ENCODE measurements around the gene USH2A.
A peak's percentile ranks its signal among the peaks of the same experiment; 100 is the strongest.

The USH2A gene

GRCh38 chr1:215600867-215601266, 822.4 kb downstream of the USH2A start:
- DNase-seq = no peak

DNA sequence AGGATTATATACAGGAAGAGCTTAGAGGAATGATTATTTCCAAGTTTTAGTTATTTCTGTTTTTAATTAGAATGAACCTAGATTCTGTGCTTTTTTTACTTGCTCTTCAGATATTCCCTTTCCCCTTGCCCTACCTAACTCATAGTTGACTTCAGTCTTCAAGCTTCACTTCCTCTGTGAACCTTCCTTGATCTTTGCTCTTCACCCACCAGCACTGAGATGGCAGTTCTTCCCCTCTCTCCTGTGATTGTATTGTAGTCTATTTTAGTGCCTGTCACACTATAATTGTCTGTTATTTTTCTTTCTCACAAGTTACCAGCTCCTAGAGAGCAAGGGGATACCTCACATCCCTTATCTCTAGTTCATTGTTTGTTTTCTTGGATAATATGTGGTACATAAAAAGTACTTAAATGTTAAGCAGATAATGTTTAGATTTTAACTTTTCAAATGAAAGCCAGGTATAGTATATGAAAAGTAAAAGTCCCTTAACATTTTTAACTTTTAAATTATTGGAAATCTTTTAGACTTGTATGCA, 822.9 kb downstream of the USH2A start:
- no peak for DNase-seq

DNA sequence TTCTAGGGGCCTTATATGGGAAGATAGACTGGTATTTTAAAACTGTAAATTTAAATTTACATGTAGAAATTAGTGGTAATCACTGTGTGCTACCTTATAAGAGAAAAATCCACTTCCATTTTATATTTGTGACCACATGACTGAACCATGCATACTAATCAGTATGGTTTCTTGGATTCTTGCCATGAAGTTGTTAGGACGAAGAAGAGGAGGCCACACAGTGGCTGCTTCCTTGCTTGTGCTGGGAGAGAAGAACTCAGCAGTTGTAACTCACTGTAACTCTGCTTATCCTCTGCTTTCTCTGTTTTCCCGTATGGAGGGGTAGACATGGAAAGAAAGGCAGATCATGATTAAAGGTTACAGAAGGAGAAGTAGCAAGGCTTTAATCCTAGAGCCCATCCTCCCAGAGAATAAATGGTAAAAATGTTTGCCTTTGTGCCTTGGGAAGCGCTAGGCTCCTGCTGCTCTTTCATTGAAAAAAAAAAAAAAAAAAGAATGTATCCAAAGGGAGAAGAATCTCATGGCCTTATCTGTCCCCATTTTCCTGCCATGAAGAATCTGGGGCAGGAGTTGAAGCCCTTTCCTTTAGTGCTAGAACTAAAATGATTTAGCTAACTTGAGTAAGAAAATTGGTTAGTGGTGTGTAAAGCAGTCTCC, 823.7 kb downstream of the USH2A start:
- DNase-seq = peak in 2 of 51 donors; percentile 0 to 1

GRCh38 chr1:215597961-215598360, 825.3 kb downstream of the USH2A start:
- DNase-seq = no peak

DNA sequence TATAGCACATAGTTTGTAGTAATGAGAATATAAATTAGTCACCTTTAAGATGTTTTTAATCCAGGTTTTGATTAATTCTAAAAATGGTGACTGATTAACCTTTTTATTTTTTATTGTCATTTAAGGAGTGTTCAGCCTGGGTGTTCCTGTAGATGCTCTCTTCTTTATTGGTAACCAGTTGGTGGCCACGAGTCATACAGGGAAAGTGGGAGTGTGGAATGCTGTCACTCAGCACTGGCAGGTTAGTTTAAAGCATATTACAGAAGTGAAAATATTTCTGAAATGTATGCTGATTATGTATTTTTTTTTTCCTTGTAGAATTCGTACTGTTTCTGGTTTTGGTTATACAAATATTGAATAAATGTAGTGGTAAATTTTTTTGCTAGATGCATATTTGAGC, 828.0 kb downstream of the USH2A start:
- DNase-seq = no peak

- DNase-seq = no peak
These were observed 828.6 kb downstream of the USH2A start for GRCh38 chr1:215594640-215595039.

- DNase-seq = no peak
These were observed 832.3 kb downstream of the USH2A start for GRCh38 chr1:215590779-215591491.

DNA sequence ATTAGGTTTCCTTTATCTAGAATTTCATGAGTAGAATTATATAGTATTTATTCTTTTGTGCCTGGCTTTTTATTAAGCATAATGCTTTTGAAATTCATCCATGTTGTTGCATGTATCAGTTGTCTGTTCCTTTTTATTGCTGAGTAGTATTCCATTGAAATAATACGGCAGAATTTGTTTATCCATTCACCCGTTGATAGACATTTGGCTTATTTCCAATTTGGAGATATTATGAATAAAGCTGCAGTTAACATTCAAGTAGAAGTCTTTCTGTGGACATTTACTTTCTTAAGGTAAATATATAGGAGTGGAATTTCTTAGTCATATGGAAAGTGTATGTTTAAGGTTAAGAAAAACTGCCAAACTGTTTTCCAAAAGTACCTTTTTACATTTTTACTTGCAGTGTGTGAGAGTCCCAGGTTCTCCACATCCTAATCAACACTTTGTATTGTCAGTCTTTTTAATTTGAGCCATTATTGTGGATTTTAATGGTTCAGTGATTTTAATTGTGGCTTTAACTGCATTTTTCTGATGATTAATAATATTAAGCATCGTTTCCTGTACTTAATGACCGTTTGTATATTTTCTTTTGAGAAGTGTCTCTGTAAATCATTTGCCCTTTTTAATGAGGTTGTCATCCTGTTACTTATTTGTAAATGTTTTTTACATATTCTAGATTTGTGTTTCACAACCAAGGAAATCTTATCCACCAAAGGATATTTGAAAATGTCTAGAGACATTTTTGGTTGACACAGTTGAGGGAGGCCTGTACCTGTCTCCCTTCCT, 833.4 kb downstream of the USH2A start:
- DNase-seq = no peak

DNA sequence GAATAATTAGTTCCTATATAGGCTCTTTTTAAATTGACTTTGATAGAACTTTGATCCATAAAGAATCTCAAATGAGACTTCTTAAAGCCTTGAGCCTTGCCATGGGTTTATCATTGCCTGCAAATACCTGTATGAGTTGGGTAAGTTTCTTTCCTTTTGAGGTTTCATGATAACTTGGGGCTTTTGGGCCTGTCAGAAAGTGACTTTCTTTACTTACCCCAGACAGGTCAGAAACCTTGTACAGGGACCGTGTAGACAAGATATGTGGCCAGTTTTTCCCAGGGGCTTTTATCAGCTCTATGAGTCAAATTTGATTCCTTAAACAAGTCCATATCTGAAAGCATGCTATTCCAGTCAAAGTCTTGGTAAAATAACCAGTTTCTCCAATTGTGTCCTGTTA, 838.9 kb downstream of the USH2A start:
- no peak for DNase-seq

GRCh38 chr1:215583185-215583749, 840.0 kb downstream of the USH2A start:
- DNase-seq = no peak

DNA sequence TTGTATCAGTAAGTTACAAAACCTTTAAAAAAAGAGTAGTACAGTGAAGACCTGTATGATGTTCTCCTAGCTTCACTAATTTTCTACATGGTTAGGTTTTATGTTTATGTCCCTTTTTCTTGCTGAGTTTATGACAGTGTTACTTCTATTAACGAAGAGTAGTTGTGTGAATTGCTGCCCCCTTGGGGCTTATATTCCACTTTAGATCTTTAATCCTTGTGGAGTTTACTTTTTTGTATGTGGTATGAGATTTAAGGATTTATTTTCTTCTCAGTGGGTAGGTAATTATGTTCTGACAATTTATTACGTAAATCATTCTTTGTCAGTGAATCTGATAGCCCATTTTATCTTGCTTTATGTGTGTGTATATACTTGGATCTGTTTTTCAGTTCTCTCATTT, 841.4 kb downstream of the USH2A start:
- DNase-seq = no peak

All from hypothalamus (tissue), 51 donors.